PC-3 (cell line): ENCODE measurements around the gene KCNQ4. TPM values are rescaled to one million over a fixed set of nuclear protein-coding genes. Genes with fewer than 3 reads are reported as not detected.
A peak's percentile ranks its signal among the peaks of the same experiment; 100 is the strongest.

ENCODE experiments used
- ATAC-seq: fragments of 200-7000 bp; cut with Tn5 transposase; 2 replicates; pipeline ENCODE4 v1.9.1; 2020; ENCODE audit warnings: mild to moderate bottlenecking, moderate library complexity
- BruUV-seq: library from RNA; stranded (reverse); fragments of 400-500 nt; replicated peaks from 2 replicates; lab custom pipeline; 2021; lab: Mats Ljungman, UMichigan
- CTCF ChIA-PET: fragments of 300-600 bp; sonication (Branson Sonifier 250); formaldehyde crosslinking; loops from one replicate; lab custom pipeline; 2022; ENCODE audit warnings: antibody characterized with exemption; lab: Charles Lee
- POLR2A ChIA-PET: fragments of 300-600 bp; sonication (Branson Sonifier 250); formaldehyde crosslinking; loops from one replicate; lab custom pipeline; 2022; ENCODE audit warnings: antibody characterized with exemption; ENCODE audit not compliant: unreplicated experiment; lab: Charles Lee
- DNase-seq: peaks from one replicate; pipeline ENCODE4 v3.0.0-alpha.2; 2015
- H2AFZ ChIP-seq: fragments of 300-600 bp; sonication (generic); 2 replicates; pipeline ENCODE4 v1.6.0; 2016; ENCODE audit warnings: antibody characterized with exemption, low read length
- H3F3A ChIP-seq: fragments of 300-600 bp; sonication (generic); one replicate; pipeline ENCODE4 v1.6.0; 2017; ENCODE audit warnings: antibody characterized with exemption, low read length, control low read depth, mild to moderate bottlenecking; ENCODE audit not compliant: unreplicated experiment
- H3K27ac ChIP-seq: fragments of 300-600 bp; sonication (generic); 2 replicates; pipeline ENCODE4 v1.5.1; 2016; ENCODE audit warnings: mild to moderate bottlenecking, low read length
- H3K27me3 ChIP-seq: fragments of 300-600 bp; sonication (generic); 2 replicates; pipeline ENCODE4 v1.6.1; 2016; ENCODE audit warnings: low read length, mixed read lengths
- H3K36me3 ChIP-seq: fragments of 300-600 bp; sonication (generic); 2 replicates; pipeline ENCODE4 v1.6.1; 2016; ENCODE audit warnings: low read depth, mixed run types, low read length, mixed read lengths
- H3K4me1 ChIP-seq: fragments of 300-600 bp; sonication (generic); 2 replicates; pipeline ENCODE4 v1.5.1; 2016; ENCODE audit warnings: low read length; ENCODE audit not compliant: insufficient read depth
- H3K4me2 ChIP-seq: fragments of 300-600 bp; sonication (generic); 2 replicates; pipeline ENCODE4 v1.6.0; 2016; ENCODE audit warnings: low read length
- H3K4me3 ChIP-seq: fragments of 300-600 bp; sonication (generic); 2 replicates; pipeline ENCODE4 v1.5.1; 2016; ENCODE audit warnings: mild to moderate bottlenecking, low read length, mixed read lengths
- H3K79me2 ChIP-seq: fragments of 300-600 bp; sonication (generic); 2 replicates; pipeline ENCODE4 v1.6.1; 2017; ENCODE audit warnings: low read length, mixed read lengths
- H3K9ac ChIP-seq: fragments of 300-600 bp; sonication (generic); 2 replicates; pipeline ENCODE4 v1.6.0; 2016; ENCODE audit warnings: mild to moderate bottlenecking, low read length
- H3K9me2 ChIP-seq: fragments of 300-600 bp; sonication (generic); replicated peaks from 2 replicates; pipeline ENCODE4 v1.6.1; 2016; ENCODE audit warnings: mixed run types, low read length, mixed read lengths
- H3K9me3 ChIP-seq: fragments of 300-600 bp; sonication (generic); 2 replicates; pipeline ENCODE4 v1.6.1; 2016; ENCODE audit warnings: low read length, mixed read lengths
- H4K20me1 ChIP-seq: fragments of 300-600 bp; sonication (generic); 2 replicates; pipeline ENCODE4 v1.6.1; 2016; ENCODE audit warnings: low read length, mixed read lengths
- CTCF ChIP-seq: fragments of 300-600 bp; sonication (generic); conservative IDR thresholded peaks from 2 replicates; pipeline ENCODE4 v1.5.1; 2017; ENCODE audit warnings: antibody characterized with exemption, low read depth, mild to moderate bottlenecking, low read length
- EZH2 ChIP-seq: fragments of 300-600 bp; sonication (generic); IDR thresholded peaks from one replicate; pipeline ENCODE4 v1.6.1; 2017; ENCODE audit warnings: antibody characterized with exemption, mild to moderate bottlenecking, low read length; ENCODE audit not compliant: unreplicated experiment
- EZH2phosphoT487 ChIP-seq: fragments of 300-600 bp; sonication (generic); IDR thresholded peaks from 2 replicates; pipeline ENCODE4 v1.6.1; 2018; ENCODE audit warnings: mild to moderate bottlenecking, antibody characterized with exemption, low read length, borderline replicate concordance
- intact Hi-C: fragments of 100-400 bp; cut with micrococcal nuclease; formaldehyde crosslinking; loops from 2 replicates; pipeline ENCODE4 v1.9.0; 2023
- total RNA-seq: library from RNA; depleted of rRNA; stranded (reverse); fragments of >200 nt; gene quantifications from 2 replicates; pipeline ENCODE4 v1.2.3, GENCODE V29; 2014

KCNQ4 gene
- total RNA-seq, 1 experiment from 2014 or later = 2.5 TPM

- BruUV-seq = no TSS peak
- Histone ChIP-seq H3K36me3 (no peaks in the 10 kb centered on the region), H3K79me2 (no peaks in the 10 kb centered on the region), H3K9me3 (no peaks in the 10 kb centered on the region), H3K9ac (no peak overlapping the region), H3K27ac (no peak overlapping the region), H4K20me1 (no peaks in the 10 kb centered on the region), H3K9me2 (no peaks in the 10 kb centered on the region), H3K4me1 (no peaks in the 10 kb centered on the region), H3K27me3 (no peaks in the 10 kb centered on the region), H3K4me2 (no peak overlapping the region), H3F3A (no peaks in the 10 kb centered on the region), H2AFZ (no peak overlapping the region), H3K4me3 (no peak overlapping the region)
- intact Hi-C loops = no loop called here
- TF ChIP-seq EZH2 (no peak), CTCF (no peak), EZH2phosphoT487 (no peak)
- no peak for DNase-seq
- CTCF ChIA-PET = no interaction called here
- ATAC-seq = no peak
- POLR2A ChIA-PET = no interaction called here
Observed at GRCh38 chr1:40795811-40796586, 12.4 kb downstream of the KCNQ4 start.

DNA sequence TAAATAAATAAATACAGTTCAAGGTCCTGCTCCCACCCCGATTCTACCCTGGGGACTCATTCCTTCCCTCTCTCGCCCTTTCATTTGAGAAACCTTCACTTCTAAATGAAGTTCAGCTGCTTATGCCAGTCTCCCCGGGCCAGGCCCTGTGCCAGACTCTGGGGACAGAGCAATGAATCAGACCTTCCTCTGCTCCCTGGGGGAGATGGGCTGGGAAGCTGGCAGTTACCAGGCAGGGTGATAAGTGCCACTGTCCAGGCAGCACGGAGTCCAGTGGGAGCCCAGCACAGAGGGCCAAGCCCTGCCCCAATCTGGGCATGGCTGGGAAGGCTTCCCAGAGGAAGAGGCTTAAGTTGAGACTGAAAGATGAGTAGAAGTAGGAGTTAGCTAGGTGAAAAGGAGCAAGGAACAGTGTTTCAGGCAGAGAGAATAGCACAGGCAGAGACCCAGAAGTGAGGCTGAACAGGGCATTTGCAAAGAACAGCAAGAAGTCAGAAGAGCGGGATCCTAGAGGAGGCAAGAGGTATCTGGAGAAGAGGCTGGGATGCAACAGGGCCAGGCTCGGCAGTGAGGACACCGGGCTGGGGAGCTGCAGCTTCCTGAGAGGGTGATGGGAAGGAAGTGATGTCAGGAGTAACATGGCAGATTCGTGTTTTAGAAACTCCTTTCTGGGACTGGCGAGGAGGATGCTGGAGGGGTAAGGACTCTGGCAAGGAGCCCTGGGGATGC lies 13.5 kb downstream of the KCNQ4 start:
- no peaks in the 10 kb centered on the region for H3K9me3 ChIP-seq
- no peak overlapping the region for H3K4me3 ChIP-seq
- peak; percentile 53 for ATAC-seq
- TF ChIP-seq EZH2phosphoT487 (no peak), CTCF (no peak), EZH2 (no peak)
- H3K4me1 ChIP-seq = peaks cover 6% of the 10 kb centered on the region
- no peaks in the 10 kb centered on the region for H3K9me2 ChIP-seq
- no TSS peak for BruUV-seq
- H3K9ac ChIP-seq = no peak overlapping the region
- H4K20me1 ChIP-seq = no peaks in the 10 kb centered on the region
- no peaks in the 10 kb centered on the region for H3K36me3 ChIP-seq
- no peaks in the 10 kb centered on the region for H3F3A ChIP-seq
- no peaks in the 10 kb centered on the region for H3K27me3 ChIP-seq
- ChIA-PET POLR2A (no interaction called here), CTCF (no interaction called here)
- no peak overlapping the region for H2AFZ ChIP-seq
- H3K27ac ChIP-seq = no peak overlapping the region
- no peak overlapping the region for H3K4me2 ChIP-seq
- intact Hi-C loops = no loop called here
- no peak for DNase-seq
- H3K79me2 ChIP-seq = no peaks in the 10 kb centered on the region

GRCh38 chr1:40797668-40798010 lies 14.1 kb downstream of the KCNQ4 start:
- Histone ChIP-seq H3K27ac (no peak overlapping the region), H3K4me1 (peaks cover 7% of the 10 kb centered on the region), H3K79me2 (no peaks in the 10 kb centered on the region), H3K9me3 (no peaks in the 10 kb centered on the region), H3F3A (no peaks in the 10 kb centered on the region), H3K9ac (no peak overlapping the region), H2AFZ (no peak overlapping the region), H4K20me1 (no peaks in the 10 kb centered on the region), H3K27me3 (no peaks in the 10 kb centered on the region), H3K36me3 (no peaks in the 10 kb centered on the region), H3K4me3 (no peak overlapping the region), H3K9me2 (no peaks in the 10 kb centered on the region), H3K4me2 (no peak overlapping the region)
- ChIA-PET POLR2A (no interaction called here), CTCF (no interaction called here)
- ATAC-seq = no peak
- TF ChIP-seq CTCF (no peak), EZH2 (no peak), EZH2phosphoT487 (no peak)
- DNase-seq = no peak
- intact Hi-C loops = no loop called here
- no TSS peak for BruUV-seq
